Measurements from ENCODE around the gene CDC42SE2. TPM values are rescaled to one million over a fixed set of nuclear protein-coding genes. Genes with fewer than 3 reads are reported as not detected.

CDC42SE2 gene
- polyA plus RNA-seq, 3 donors = 34.4 to 135 (median 92.6) TPM

- no peak overlapping the region for H3K9ac ChIP-seq (ENCODE audit: insufficient read depth, low read length, poor library complexity, severe bottlenecking)
- peaks cover 82% of the 10 kb centered on the region for H4K20me1 ChIP-seq (ENCODE audit: insufficient read depth, low read length)
- peaks cover under 1 to 16% of the 10 kb centered on the region in 2 donors for H3K36me3 ChIP-seq (replicated peaks in 1 of 2; ENCODE audit: control insufficient read depth in 1 of 2, insufficient read depth in 2 of 2, low read length in 2 of 2)
- H3K4me3 ChIP-seq (replicated peaks in 1 of 3; ENCODE audit: low read depth in 2 of 3, low read length in 3 of 3) = no peak overlapping the region
- Mint-ChIP-seq H3K27ac (peak overlapping the region in 3 of 7 donors; percentile 10 to 73 (median 72)), H3K9me3 (no peaks in the 10 kb centered on the region), H3K36me3 (peaks cover 5 to 13% of the 10 kb centered on the region in 2 donors), H3K4me3 (no peak overlapping the region), H3K4me1 (peaks cover 32% of the 10 kb centered on the region), H3K27me3 (ENCODE audit: low read depth in 3 of 3) (peaks cover 0 to 3% (median 0%) of the 10 kb centered on the region in 3 donors)
- H3K4me1 ChIP-seq (ENCODE audit: control insufficient read depth in 1 of 2, insufficient read depth in 2 of 2, low read length in 2 of 2) = peaks cover 23 to 31% of the 10 kb centered on the region in 2 donors
- TF ChIP-seq, protein P1, sequence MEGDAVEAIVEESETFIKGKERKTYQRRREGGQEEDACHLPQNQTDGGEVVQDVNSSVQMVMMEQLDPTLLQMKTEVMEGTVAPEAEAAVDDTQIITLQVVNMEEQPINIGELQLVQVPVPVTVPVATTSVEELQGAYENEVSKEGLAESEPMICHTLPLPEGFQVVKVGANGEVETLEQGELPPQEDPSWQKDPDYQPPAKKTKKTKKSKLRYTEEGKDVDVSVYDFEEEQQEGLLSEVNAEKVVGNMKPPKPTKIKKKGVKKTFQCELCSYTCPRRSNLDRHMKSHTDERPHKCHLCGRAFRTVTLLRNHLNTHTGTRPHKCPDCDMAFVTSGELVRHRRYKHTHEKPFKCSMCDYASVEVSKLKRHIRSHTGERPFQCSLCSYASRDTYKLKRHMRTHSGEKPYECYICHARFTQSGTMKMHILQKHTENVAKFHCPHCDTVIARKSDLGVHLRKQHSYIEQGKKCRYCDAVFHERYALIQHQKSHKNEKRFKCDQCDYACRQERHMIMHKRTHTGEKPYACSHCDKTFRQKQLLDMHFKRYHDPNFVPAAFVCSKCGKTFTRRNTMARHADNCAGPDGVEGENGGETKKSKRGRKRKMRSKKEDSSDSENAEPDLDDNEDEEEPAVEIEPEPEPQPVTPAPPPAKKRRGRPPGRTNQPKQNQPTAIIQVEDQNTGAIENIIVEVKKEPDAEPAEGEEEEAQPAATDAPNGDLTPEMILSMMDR (IDR thresholded peaks at IDR 0.05) = no peak
- no CpG with 5 or more reads among the region's 3 CpGs for WGBS (ENCODE audit: insufficient coverage)
- H3K4me2 ChIP-seq (replicated peaks; ENCODE audit: extremely low read depth, low read length, poor library complexity, severe bottlenecking) = no peak overlapping the region
- no peaks in the 10 kb centered on the region for H3K27me3 ChIP-seq (ENCODE audit: control insufficient read depth in 2 of 2, insufficient read depth in 2 of 2, low read length in 2 of 2)
- intact Hi-C loops (cut with micrococcal nuclease) = no loop called here
- H3K9me3 ChIP-seq (replicated peaks in 1 of 2; ENCODE audit: control insufficient read depth in 1 of 2, insufficient read depth in 1 of 2, low read length in 2 of 2) = no peaks in the 10 kb centered on the region
- H3K27ac ChIP-seq (ENCODE audit: low read depth in 1 of 2, low read length in 2 of 2) = peak overlapping the region in 1 of 2 donors; percentile 40
- peaks cover 88% of the 10 kb centered on the region for H3K79me2 ChIP-seq (ENCODE audit: insufficient read depth, low read length)
- H2AFZ ChIP-seq (ENCODE audit: insufficient read depth, low read depth, low read length, poor library complexity, severe bottlenecking) = no peak overlapping the region
- no peak for DNase-seq
Observed at GRCh38 chr5:131353991-131354390, 90.1 kb downstream of the CDC42SE2 start.

DNA sequence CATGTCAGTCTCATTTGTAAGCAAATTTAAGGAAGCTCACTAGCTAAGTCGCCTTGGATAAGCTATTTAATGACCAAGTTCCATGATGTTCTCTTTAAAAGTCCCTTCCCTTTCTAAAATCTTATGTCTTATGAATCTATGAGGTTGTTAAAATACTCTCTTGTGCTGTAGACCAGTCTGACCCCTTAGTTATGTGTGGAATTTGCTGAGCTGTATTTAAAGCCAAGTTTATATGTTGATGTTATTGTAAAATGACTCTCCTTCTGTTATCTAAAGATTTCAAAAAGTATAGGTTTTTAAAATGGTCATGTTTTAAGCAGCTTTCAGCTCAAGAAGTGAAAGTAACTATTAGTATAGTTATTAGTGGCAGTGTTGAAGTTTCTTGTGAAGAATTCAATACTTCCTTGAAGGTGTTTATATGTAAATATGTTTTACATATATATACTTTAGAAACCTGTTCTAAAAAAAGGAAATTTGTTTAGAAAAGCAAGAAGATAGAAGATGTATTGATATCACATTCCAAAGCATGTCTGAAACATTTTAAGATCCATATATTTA lies 92.2 kb downstream of the CDC42SE2 start:
- intact Hi-C loops (cut with micrococcal nuclease) = no loop called here
- peaks cover 32% of the 10 kb centered on the region for H3K4me1 Mint-ChIP-seq
- no peak overlapping the region for H2AFZ ChIP-seq (ENCODE audit: insufficient read depth, low read depth, low read length, poor library complexity, severe bottlenecking)
- peak overlapping the region in 1 of 2 donors; percentile 86 for H3K27ac ChIP-seq (ENCODE audit: low read depth in 1 of 2, low read length in 2 of 2)
- no peaks in the 10 kb centered on the region for H3K27me3 ChIP-seq (ENCODE audit: control insufficient read depth in 2 of 2, insufficient read depth in 2 of 2, low read length in 2 of 2)
- H3K4me2 ChIP-seq (replicated peaks; ENCODE audit: extremely low read depth, low read length, poor library complexity, severe bottlenecking) = no peak overlapping the region
- H3K9me3 ChIP-seq (replicated peaks in 1 of 2; ENCODE audit: control insufficient read depth in 1 of 2, insufficient read depth in 1 of 2, low read length in 2 of 2) = no peaks in the 10 kb centered on the region
- DNase-seq = no peak
- peaks cover 24 to 29% of the 10 kb centered on the region in 2 donors for H3K36me3 Mint-ChIP-seq
- TF ChIP-seq, protein P1 (IDR thresholded peaks at IDR 0.05) = no peak
- peaks cover 100% of the 10 kb centered on the region for H3K79me2 ChIP-seq (ENCODE audit: insufficient read depth, low read length)
- peaks cover 0 to 2% (median 0%) of the 10 kb centered on the region in 3 donors for H3K27me3 Mint-ChIP-seq (ENCODE audit: low read depth in 3 of 3)
- H4K20me1 ChIP-seq (ENCODE audit: insufficient read depth, low read length) = peaks cover 93% of the 10 kb centered on the region
- H3K4me1 ChIP-seq (ENCODE audit: control insufficient read depth in 1 of 2, insufficient read depth in 2 of 2, low read length in 2 of 2) = peaks cover 23 to 31% of the 10 kb centered on the region in 2 donors
- H3K4me3 Mint-ChIP-seq = no peak overlapping the region
- no peak overlapping the region for H3K9ac ChIP-seq (ENCODE audit: insufficient read depth, low read length, poor library complexity, severe bottlenecking)
- WGBS (ENCODE audit: insufficient coverage) = no CpG with 5 or more reads among the region's 1 CpG
- H3K4me3 ChIP-seq (replicated peaks in 1 of 3; ENCODE audit: low read depth in 2 of 3, low read length in 3 of 3) = no peak overlapping the region
- peaks cover 10 to 34% of the 10 kb centered on the region in 2 donors for H3K36me3 ChIP-seq (replicated peaks in 1 of 2; ENCODE audit: control insufficient read depth in 1 of 2, insufficient read depth in 2 of 2, low read length in 2 of 2)
- peak overlapping the region; percentile 38 to 88 (median 73) for H3K27ac Mint-ChIP-seq
- H3K9me3 Mint-ChIP-seq = no peaks in the 10 kb centered on the region
